Fibroblast of villous mesenchyme (primary cell): ENCODE results near the gene XKR7. TPM values are rescaled to one million over a fixed set of nuclear protein-coding genes. Genes with fewer than 3 reads are reported as not detected.

Experiments used
- DNase-seq: peaks from one replicate; pipeline ENCODE4 v3.0.0-alpha.2; 2010; ENCODE audit warnings: low read depth
- H3K4me3 ChIP-seq: 2 replicates; pipeline ENCODE4 v1.5.1; 2011; ENCODE audit warnings: low read depth, mild to moderate bottlenecking, low read length
- small RNA-seq: library from RNA; depleted of rRNA; stranded (forward); fragments of <200 nt; gene quantifications from one replicate; pipeline ENCODE3, GENCODE V24; 2012
- total RNA-seq: library from RNA; depleted of rRNA; stranded (reverse); fragments of >200 nt; gene quantifications from 2 replicates; pipeline ENCODE4 v1.2.3, GENCODE V29; 2012
- TF ChIP-seq, protein P1 (sequence below): IDR thresholded peaks from 2 replicates; pipeline ENCODE4 v1.5.1; 2012; ENCODE audit warnings: low read depth, mild to moderate bottlenecking, low read length; ENCODE audit not compliant: insufficient read depth

XKR7 gene
- total RNA-seq, 1 donor = not detected

DNA sequence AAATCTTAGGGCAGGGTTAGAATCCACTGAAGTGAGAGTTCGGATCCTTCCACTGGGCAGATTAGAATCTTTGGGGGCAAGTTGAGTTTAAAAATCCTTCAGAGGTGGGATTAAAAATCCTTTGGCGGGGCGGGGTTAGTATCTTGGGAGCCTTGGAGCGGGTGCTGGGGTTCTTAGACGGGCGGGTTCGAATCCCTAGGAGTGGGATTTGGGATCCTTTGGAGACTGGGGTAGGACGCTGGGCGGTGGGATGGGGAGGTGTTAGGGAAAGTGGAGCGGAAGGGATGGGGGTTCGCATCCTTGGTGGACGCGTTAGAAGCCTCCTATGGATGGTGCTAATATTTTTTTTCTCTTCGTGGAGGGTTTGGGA, 83.8 kb downstream of the XKR7 start:
- no peak overlapping the region for H3K4me3 ChIP-seq
- no peak for DNase-seq
- TF ChIP-seq, protein P1, sequence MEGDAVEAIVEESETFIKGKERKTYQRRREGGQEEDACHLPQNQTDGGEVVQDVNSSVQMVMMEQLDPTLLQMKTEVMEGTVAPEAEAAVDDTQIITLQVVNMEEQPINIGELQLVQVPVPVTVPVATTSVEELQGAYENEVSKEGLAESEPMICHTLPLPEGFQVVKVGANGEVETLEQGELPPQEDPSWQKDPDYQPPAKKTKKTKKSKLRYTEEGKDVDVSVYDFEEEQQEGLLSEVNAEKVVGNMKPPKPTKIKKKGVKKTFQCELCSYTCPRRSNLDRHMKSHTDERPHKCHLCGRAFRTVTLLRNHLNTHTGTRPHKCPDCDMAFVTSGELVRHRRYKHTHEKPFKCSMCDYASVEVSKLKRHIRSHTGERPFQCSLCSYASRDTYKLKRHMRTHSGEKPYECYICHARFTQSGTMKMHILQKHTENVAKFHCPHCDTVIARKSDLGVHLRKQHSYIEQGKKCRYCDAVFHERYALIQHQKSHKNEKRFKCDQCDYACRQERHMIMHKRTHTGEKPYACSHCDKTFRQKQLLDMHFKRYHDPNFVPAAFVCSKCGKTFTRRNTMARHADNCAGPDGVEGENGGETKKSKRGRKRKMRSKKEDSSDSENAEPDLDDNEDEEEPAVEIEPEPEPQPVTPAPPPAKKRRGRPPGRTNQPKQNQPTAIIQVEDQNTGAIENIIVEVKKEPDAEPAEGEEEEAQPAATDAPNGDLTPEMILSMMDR = no peak

GRCh38 chr20:32052090-32052777, 84.3 kb downstream of the XKR7 start, which contains the start of gene HCK:
Gene HCK (plus strand): TSS chr20:32052242.
- DNase-seq = no peak

GRCh38 chr20:32052778-32053362, 84.9 kb downstream of the XKR7 start:
- no peak for DNase-seq
- H3K4me3 ChIP-seq = no peak overlapping the region
- TF ChIP-seq, protein P1 = no peak

More at GRCh38 chr20:32052090-32052777, 84.3 kb downstream of the XKR7 start, which contains the start of gene HCK:
- H3K4me3 ChIP-seq = no peak within 1 kb of the TSS
- TF ChIP-seq, protein P1 = no peak

Small RNAs within 50 kb of the gene (small RNA-seq; reads per million reads assigned to genes)
- not detected for gene RNA5SP481
- not detected for gene RNA5SP482

Other genes starting within 250 kb of the XKR7 start
- 82.8 and 113 TPM in 2 replicates for gene BCL2L1, start 245.3 kb upstream of the XKR7 start, total RNA-seq
- gene TPX2, start 228.9 kb upstream of the XKR7 start, total RNA-seq = 35.4 and 62.2 TPM in 2 replicates
- gene MYLK2, start 148.8 kb upstream of the XKR7 start, total RNA-seq = under 0.01 and 0.32 TPM in 2 replicates
- 1.7 and 2.9 TPM in 2 replicates for gene FOXS1, start 122.5 kb upstream of the XKR7 start, total RNA-seq
- gene DUSP15, start 97.6 kb upstream of the XKR7 start, total RNA-seq = 0.32 TPM in 1 of 2 replicates, not detected in the other
- gene TTLL9, start 97.5 kb upstream of the XKR7 start, total RNA-seq = not detected in 2 replicates
- gene PDRG1, start 16.1 kb upstream of the XKR7 start, total RNA-seq = 2.6 and 3.5 TPM in 2 replicates
- gene CCM2L, start 42.3 kb downstream of the XKR7 start, total RNA-seq = under 0.01 TPM in 1 of 2 replicates, not detected in the other
- gene HCK, start 84.1 kb downstream of the XKR7 start, total RNA-seq = not detected in 2 replicates
- gene TM9SF4, start 141.6 kb downstream of the XKR7 start, total RNA-seq = 43.5 and 58.7 TPM in 2 replicates
- 3.9 and 4.3 TPM in 2 replicates for gene PLAGL2, start 239.6 kb downstream of the XKR7 start, total RNA-seq
- 43.2 and 50.1 TPM in 2 replicates for gene POFUT1, start 239.7 kb downstream of the XKR7 start, total RNA-seq